IPS DF 6.9 (cell line): Measurements from ENCODE around the gene WWC1.
"Not testable (repeated sequence)": the region's sequence is repeated elsewhere in the genome, so short reads cannot be mapped to it uniquely, and the experiment has no call there.

ENCODE experiments used
- DNase-seq: peaks from one replicate; pipeline ENCODE4 v3.0.0-alpha.2; 2013; ENCODE audit warnings: low read depth, low spot score
- H3K27ac ChIP-seq: one replicate; pipeline ENCODE4 v1.5.1; 2013; ENCODE audit warnings: low read length, control low read depth
- H3K27me3 ChIP-seq: 2 replicates; pipeline ENCODE4 v1.6.1; 2013; ENCODE audit warnings: mild to moderate bottlenecking, low read length; ENCODE audit not compliant: control insufficient read depth, insufficient read depth
- H3K36me3 ChIP-seq: 2 replicates; pipeline ENCODE4 v1.6.1; 2013; ENCODE audit warnings: low read length; ENCODE audit not compliant: control insufficient read depth, insufficient read depth
- H3K4me1 ChIP-seq: 2 replicates; pipeline ENCODE4 v1.6.1; 2013; ENCODE audit warnings: low read length; ENCODE audit not compliant: control insufficient read depth, insufficient read depth
- H3K4me3 ChIP-seq: 2 replicates; pipeline ENCODE4 v1.5.1; 2013; ENCODE audit warnings: mild to moderate bottlenecking, low read length
- H3K9me3 ChIP-seq: 2 replicates; pipeline ENCODE4 v1.6.1; 2013; ENCODE audit warnings: low read length, inconsistent platforms; ENCODE audit not compliant: control insufficient read depth, insufficient read depth
- WGBS: extraction: QIAGEN DNeasy Blood & Tissue Kit; methylation state at CpG from one replicate; pipeline ENCODE4 v1.1.7; 2013; ENCODE audit warnings: mixed read lengths, missing lambda C conversion rate; ENCODE audit not compliant: insufficient read length, insufficient coverage; 5-methylcytosine and 5-hydroxymethylcytosine counted together

The WWC1 gene

GRCh38 chr5:168308976-168309598 lies 17.6 kb downstream of the WWC1 start:
- Histone ChIP-seq H3K4me3 (no peak overlapping the region), H3K27ac (no peak overlapping the region), H3K27me3 (no peaks in the 10 kb centered on the region; the same call in 1 of the 2 replicates), H3K9me3 (no peaks in the 10 kb centered on the region), H3K4me1 (peaks cover 2% of the 10 kb centered on the region; the same call in 1 of the 2 replicates), H3K36me3 (no peaks in the 10 kb centered on the region)
- no peak for DNase-seq
- WGBS, result no CpG with 5 or more reads among the region's 6 CpGs

GRCh38 chr5:168310541-168310940 lies 19.1 kb downstream of the WWC1 start:
- H3K27me3 ChIP-seq, H3K27ac ChIP-seq, H3K36me3 ChIP-seq, DNase-seq, H3K4me3 ChIP-seq, H3K9me3 ChIP-seq, H3K4me1 ChIP-seq: not testable (repeated sequence)
- WGBS, result no CpG with 5 or more reads among the region's 3 CpGs

DNA sequence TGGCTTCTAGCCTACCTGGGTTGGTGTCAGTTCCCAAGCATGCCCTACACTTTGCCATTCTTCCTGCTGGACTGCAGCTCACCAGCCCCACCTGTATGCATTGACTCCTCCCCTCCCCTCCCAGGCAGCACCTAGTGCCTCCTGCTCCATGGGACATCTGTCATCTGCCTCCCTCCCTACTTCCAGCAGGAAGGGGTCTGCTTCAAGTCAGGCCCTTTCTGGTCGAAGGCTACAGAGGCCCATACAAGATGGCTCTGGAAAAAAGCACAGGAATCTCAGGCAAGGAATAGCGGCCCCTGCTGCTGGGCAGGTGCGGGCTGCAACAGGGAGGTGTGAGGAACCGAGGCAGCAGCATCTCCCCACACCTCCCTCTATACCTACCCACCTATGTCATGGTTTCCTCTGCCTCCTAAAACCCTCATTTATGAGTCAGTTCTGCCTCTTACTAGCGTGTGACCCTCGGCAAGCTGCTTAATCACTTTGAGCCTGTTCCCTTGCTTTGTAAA lies 19.7 kb downstream of the WWC1 start:
- no peak overlapping the region for H3K27ac ChIP-seq
- no peak overlapping the region for H3K4me3 ChIP-seq
- no peak for DNase-seq
- H3K9me3 ChIP-seq, result no peaks in the 10 kb centered on the region
- no CpG with 5 or more reads among the region's 6 CpGs for WGBS
- H3K4me1 ChIP-seq, result peaks cover 3% of the 10 kb centered on the region; the same call in 1 of the 2 replicates
- no peaks in the 10 kb centered on the region; the same call in 1 of the 2 replicates for H3K27me3 ChIP-seq
- no peaks in the 10 kb centered on the region for H3K36me3 ChIP-seq

DNA sequence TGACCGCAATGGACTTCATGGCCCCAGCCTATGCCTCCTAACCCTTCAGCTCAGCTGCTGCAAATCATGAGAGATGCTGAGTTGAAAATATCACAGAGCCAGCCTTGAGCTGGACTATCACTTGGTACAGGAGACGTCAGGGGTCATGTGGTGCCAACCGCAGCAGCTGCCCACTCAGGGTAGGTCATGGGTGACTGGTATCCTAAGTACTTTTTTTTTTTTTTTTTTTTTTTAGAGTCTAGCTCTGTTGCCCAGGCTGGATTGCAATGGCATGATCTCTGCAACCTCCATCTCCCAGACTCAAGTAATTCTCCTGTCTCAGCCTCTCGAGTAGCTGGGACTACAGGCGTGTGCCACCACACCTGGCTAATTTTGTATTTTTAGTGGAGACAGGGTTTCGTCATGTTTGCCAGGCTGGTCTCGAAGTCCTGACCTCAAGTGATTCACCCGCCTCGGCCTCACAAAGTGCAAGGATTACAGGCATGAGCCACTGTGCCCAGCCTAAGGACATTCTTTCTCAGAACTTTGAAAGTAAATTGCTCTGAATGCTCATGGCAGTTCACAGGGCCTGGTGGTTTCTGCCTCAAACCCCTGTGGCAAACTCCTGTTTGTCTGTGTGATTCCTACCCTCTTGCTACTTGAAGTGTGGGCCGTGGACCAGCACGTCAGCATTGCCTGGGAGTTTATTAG lies 21.3 kb downstream of the WWC1 start:
- DNase-seq, result no peak
- Histone ChIP-seq H3K27me3 (no peaks in the 10 kb centered on the region; the same call in 1 of the 2 replicates), H3K36me3 (no peaks in the 10 kb centered on the region), H3K27ac (no peak overlapping the region), H3K9me3 (no peaks in the 10 kb centered on the region), H3K4me1 (peaks cover 4% of the 10 kb centered on the region), H3K4me3 (no peak overlapping the region)
- no CpG with 5 or more reads among the region's 11 CpGs for WGBS

- DNase-seq, result no peak
- Histone ChIP-seq H3K27me3 (no peaks in the 10 kb centered on the region; the same call in 1 of the 2 replicates), H3K36me3 (no peaks in the 10 kb centered on the region), H3K27ac (no peak overlapping the region), H3K4me1 (peaks cover 4% of the 10 kb centered on the region), H3K4me3 (no peak overlapping the region), H3K9me3 (no peaks in the 10 kb centered on the region)
- no CpG with 5 or more reads among the region's 7 CpGs for WGBS
Observed at GRCh38 chr5:168313596-168314204, 22.3 kb downstream of the WWC1 start.

GRCh38 chr5:168314735-168315411 lies 23.4 kb downstream of the WWC1 start:
- Histone ChIP-seq H3K36me3 (no peaks in the 10 kb centered on the region), H3K4me1 (peaks cover 4% of the 10 kb centered on the region), H3K9me3 (no peaks in the 10 kb centered on the region), H3K27ac (no peak overlapping the region), H3K4me3 (no peak overlapping the region), H3K27me3 (no peaks in the 10 kb centered on the region)
- DNase-seq, result no peak
- no CpG with 5 or more reads among the region's 12 CpGs for WGBS

- peaks cover 4% of the 10 kb centered on the region for H3K4me1 ChIP-seq
- DNase-seq, result no peak
- H3K27me3 ChIP-seq, result no peaks in the 10 kb centered on the region
- no peaks in the 10 kb centered on the region for H3K36me3 ChIP-seq
- WGBS, result no CpG with 5 or more reads among the region's 10 CpGs
- H3K9me3 ChIP-seq, result no peaks in the 10 kb centered on the region
- H3K27ac ChIP-seq, result no peak overlapping the region
- H3K4me3 ChIP-seq, result no peak overlapping the region
Observed at GRCh38 chr5:168315416-168316138, 24.1 kb downstream of the WWC1 start.

- H3K27me3 ChIP-seq, result no peaks in the 10 kb centered on the region
- H3K27ac ChIP-seq, result no peak overlapping the region
- no peaks in the 10 kb centered on the region for H3K9me3 ChIP-seq
- no peak overlapping the region for H3K4me3 ChIP-seq
- whole genome bisulfite sequencing, result no CpG with 5 or more reads among the region's 9 CpGs
- H3K4me1 ChIP-seq, result peaks cover 3% of the 10 kb centered on the region
- no peak for DNase-seq
- no peaks in the 10 kb centered on the region for H3K36me3 ChIP-seq
Observed at GRCh38 chr5:168316139-168316578, 24.7 kb downstream of the WWC1 start.

GRCh38 chr5:168317096-168317520 lies 25.7 kb downstream of the WWC1 start:
- DNase-seq, result no peak
- H3K36me3 ChIP-seq, result no peaks in the 10 kb centered on the region
- H3K9me3 ChIP-seq, result no peaks in the 10 kb centered on the region
- no peak overlapping the region for H3K27ac ChIP-seq
- no peaks in the 10 kb centered on the region for H3K27me3 ChIP-seq
- peaks cover 3% of the 10 kb centered on the region for H3K4me1 ChIP-seq
- no CpG with 5 or more reads among the region's 8 CpGs for WGBS
- no peak overlapping the region for H3K4me3 ChIP-seq
